Neural progenitor cell (in vitro differentiated cells): ENCODE measurements around the gene ADAMTS4. TPM values are rescaled to one million over a fixed set of nuclear protein-coding genes. Genes with fewer than 3 reads are reported as not detected.

ENCODE experiments used
- DNase-seq: peaks from one replicate; pipeline ENCODE4 v3.0.0-alpha.2; 2016; ENCODE audit warnings: low spot score
- H2AFZ ChIP-seq: fragments of 200-600 bp; sonication (generic); replicated peaks from 2 replicates; pipeline ENCODE4 v1.6.1; 2016; ENCODE audit warnings: antibody characterized with exemption
- H3F3A ChIP-seq: fragments of 200-600 bp; sonication (generic); 2 replicates; pipeline ENCODE4 v1.6.1; 2016; ENCODE audit warnings: antibody characterized with exemption, low read depth
- H3K27ac ChIP-seq: fragments of 200-600 bp; sonication (generic); 2 replicates; pipeline ENCODE4 v1.5.1; 2016; ENCODE audit warnings: mild to moderate bottlenecking
- H3K27me3 ChIP-seq: fragments of 200-600 bp; sonication (generic); 2 replicates; pipeline ENCODE4 v1.6.1; 2016; ENCODE audit warnings: mild to moderate bottlenecking, moderate library complexity
- H3K36me3 ChIP-seq: fragments of 200-600 bp; sonication (generic); 2 replicates; pipeline ENCODE4 v1.5.1; 2016
- H3K4me1 ChIP-seq: fragments of 200-600 bp; sonication (generic); 2 replicates; pipeline ENCODE4 v1.6.1; 2016; ENCODE audit warnings: mixed run types
- H3K4me2 ChIP-seq: fragments of 200-600 bp; sonication (generic); 2 replicates; pipeline ENCODE4 v1.6.1; 2016
- H3K4me3 ChIP-seq: fragments of 200-600 bp; sonication (generic); 2 replicates; pipeline ENCODE4 v1.5.1; 2016
- H3K79me2 ChIP-seq: fragments of 200-600 bp; sonication (generic); 2 replicates; pipeline ENCODE4 v1.6.1; 2016; ENCODE audit warnings: low read depth
- H3K9ac ChIP-seq: fragments of 200-600 bp; sonication (generic); 2 replicates; pipeline ENCODE4 v1.6.1; 2016
- H3K9me3 ChIP-seq: fragments of 200-600 bp; sonication (generic); 2 replicates; pipeline ENCODE4 v1.5.1; 2016; ENCODE audit warnings: low read depth
- H4K20me1 ChIP-seq: fragments of 200-600 bp; sonication (generic); 2 replicates; pipeline ENCODE4 v1.6.1; 2016; ENCODE audit warnings: low read depth
- H3K27ac Mint-ChIP-seq: 3 replicates; pipeline ENCODE4 v1.8.0; 2021; ENCODE audit warnings: mixed read lengths
- H3K27me3 Mint-ChIP-seq: 2 replicates; pipeline ENCODE4 v1.8.0; 2022; ENCODE audit warnings: low read depth, mild to moderate bottlenecking, inconsistent platforms, moderate library complexity, mixed read lengths; ENCODE audit not compliant: insufficient read depth
- H3K36me3 Mint-ChIP-seq: 3 replicates; pipeline ENCODE4 v1.8.0; 2021; ENCODE audit warnings: mixed read lengths
- H3K4me1 Mint-ChIP-seq: 3 replicates; pipeline ENCODE4 v1.8.0; 2021; ENCODE audit warnings: mixed read lengths
- H3K4me3 Mint-ChIP-seq: 3 replicates; pipeline ENCODE4 v1.8.0; 2021; ENCODE audit warnings: mild to moderate bottlenecking, moderate library complexity, mixed read lengths
- H3K9me3 Mint-ChIP-seq: 3 replicates; pipeline ENCODE4 v1.8.0; 2020; ENCODE audit warnings: mixed read lengths
- EZH2 ChIP-seq: fragments of 200-600 bp; sonication (generic); IDR thresholded peaks from 2 replicates; pipeline ENCODE4 v1.6.1; 2017; ENCODE audit warnings: antibody characterized with exemption, mild to moderate bottlenecking, moderate library complexity
- EZH2phosphoT487 ChIP-seq: fragments of 200-600 bp; sonication (generic); IDR thresholded peaks from 2 replicates; pipeline ENCODE4 v1.6.1; 2017; ENCODE audit warnings: antibody characterized with exemption
- total RNA-seq: library from RNA; depleted of rRNA; stranded (reverse); fragments of >200 nt; gene quantifications from 2 replicates; pipeline ENCODE4 v1.2.3, GENCODE V29; 2015; ENCODE audit warnings: low replicate concordance
- TF ChIP-seq, protein P1 (sequence below): fragments of 200-600 bp; sonication (generic); IDR thresholded peaks from 2 replicates; pipeline ENCODE4 v1.5.1; 2017; ENCODE audit warnings: antibody characterized with exemption, mild to moderate bottlenecking

ADAMTS4 gene
- total RNA-seq, 1 donor from 2014 or later: 1.3 TPM

GRCh38 chr1:161161652-161162051, 37.2 kb downstream of the ADAMTS4 start:
- no peaks in the 10 kb centered on the region for H3K9me3 ChIP-seq
- Mint-ChIP-seq H3K36me3 (peaks cover 23% of the 10 kb centered on the region), H3K27me3 (peaks cover 9% of the 10 kb centered on the region), H3K4me3 (peak overlapping the region; percentile 50), H3K9me3 (no peaks in the 10 kb centered on the region), H3K4me1 (peaks cover 40% of the 10 kb centered on the region), H3K27ac (no peak overlapping the region)
- no peak overlapping the region for H3K27ac ChIP-seq
- H3K36me3 ChIP-seq: no peaks in the 10 kb centered on the region
- no peak for TF ChIP-seq EZH2
- TF ChIP-seq EZH2phosphoT487: no peak
- TF ChIP-seq, protein P1, sequence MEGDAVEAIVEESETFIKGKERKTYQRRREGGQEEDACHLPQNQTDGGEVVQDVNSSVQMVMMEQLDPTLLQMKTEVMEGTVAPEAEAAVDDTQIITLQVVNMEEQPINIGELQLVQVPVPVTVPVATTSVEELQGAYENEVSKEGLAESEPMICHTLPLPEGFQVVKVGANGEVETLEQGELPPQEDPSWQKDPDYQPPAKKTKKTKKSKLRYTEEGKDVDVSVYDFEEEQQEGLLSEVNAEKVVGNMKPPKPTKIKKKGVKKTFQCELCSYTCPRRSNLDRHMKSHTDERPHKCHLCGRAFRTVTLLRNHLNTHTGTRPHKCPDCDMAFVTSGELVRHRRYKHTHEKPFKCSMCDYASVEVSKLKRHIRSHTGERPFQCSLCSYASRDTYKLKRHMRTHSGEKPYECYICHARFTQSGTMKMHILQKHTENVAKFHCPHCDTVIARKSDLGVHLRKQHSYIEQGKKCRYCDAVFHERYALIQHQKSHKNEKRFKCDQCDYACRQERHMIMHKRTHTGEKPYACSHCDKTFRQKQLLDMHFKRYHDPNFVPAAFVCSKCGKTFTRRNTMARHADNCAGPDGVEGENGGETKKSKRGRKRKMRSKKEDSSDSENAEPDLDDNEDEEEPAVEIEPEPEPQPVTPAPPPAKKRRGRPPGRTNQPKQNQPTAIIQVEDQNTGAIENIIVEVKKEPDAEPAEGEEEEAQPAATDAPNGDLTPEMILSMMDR: no peak
- DNase-seq: no peak
- H2AFZ ChIP-seq: no peak overlapping the region
- no peak overlapping the region for H3K4me3 ChIP-seq
- H3F3A ChIP-seq: peaks cover 36% of the 10 kb centered on the region
- no peaks in the 10 kb centered on the region for H3K27me3 ChIP-seq
- no peak overlapping the region for H3K9ac ChIP-seq
- H4K20me1 ChIP-seq: no peaks in the 10 kb centered on the region
- H3K79me2 ChIP-seq: peaks cover 11% of the 10 kb centered on the region
- no peak overlapping the region for H3K4me2 ChIP-seq
- peaks cover 6% of the 10 kb centered on the region for H3K4me1 ChIP-seq

DNA sequence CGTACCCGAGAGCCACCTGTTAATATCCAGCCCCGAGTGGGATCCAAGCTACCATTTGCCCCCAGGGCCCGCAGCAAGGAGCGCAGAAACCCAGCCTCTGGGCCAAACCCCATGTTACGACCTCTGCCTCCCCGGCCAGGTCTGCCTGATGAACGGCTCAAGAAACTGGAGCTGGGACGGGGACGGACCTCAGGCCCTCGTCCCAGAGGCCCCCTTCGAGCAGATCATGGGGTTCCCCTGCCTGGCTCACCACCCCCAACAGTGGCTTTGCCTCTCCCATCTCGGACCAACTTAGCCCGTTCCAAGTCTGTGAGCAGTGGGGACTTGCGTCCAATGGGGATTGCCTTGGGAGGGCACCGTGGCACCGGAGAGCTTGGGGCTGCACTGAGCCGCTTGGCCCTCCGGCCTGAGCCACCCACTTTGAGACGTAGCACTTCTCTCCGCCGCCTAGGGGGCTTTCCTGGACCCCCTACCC, 38.1 kb downstream of the ADAMTS4 start:
- Histone ChIP-seq H3K9ac (no peak overlapping the region), H3K36me3 (no peaks in the 10 kb centered on the region), H4K20me1 (no peaks in the 10 kb centered on the region), H3K27me3 (no peaks in the 10 kb centered on the region), H3K79me2 (peaks cover 13% of the 10 kb centered on the region), H3K27ac (no peak overlapping the region), H3F3A (peaks cover 29% of the 10 kb centered on the region), H3K4me2 (peak overlapping the region; percentile 70), H3K4me3 (no peak overlapping the region), H2AFZ (no peak overlapping the region), H3K9me3 (no peaks in the 10 kb centered on the region), H3K4me1 (peaks cover 6% of the 10 kb centered on the region)
- Mint-ChIP-seq H3K27me3 (peaks cover 9% of the 10 kb centered on the region), H3K27ac (peak overlapping the region; percentile 46), H3K4me1 (peaks cover 40% of the 10 kb centered on the region), H3K4me3 (peak overlapping the region; percentile 95), H3K36me3 (peaks cover 23% of the 10 kb centered on the region), H3K9me3 (no peaks in the 10 kb centered on the region)
- DNase-seq: no peak
- TF ChIP-seq, protein P1: no peak
- no peak for TF ChIP-seq EZH2

DNA sequence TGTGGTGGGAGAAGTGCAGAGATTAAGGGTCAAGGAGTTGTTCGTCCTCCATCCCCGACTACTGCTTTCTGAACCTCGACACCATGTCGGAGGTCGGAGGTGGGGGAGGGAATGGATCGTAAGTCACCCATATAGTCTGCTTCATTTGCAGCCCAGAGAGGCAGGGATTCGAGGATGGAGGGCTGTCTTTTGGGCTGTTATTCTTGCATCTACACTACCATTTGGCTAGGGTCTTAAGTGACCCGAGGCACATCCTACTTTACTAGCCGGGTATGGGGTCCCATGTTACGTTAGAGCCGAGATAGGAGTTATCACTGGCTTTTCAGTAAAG, 39.0 kb downstream of the ADAMTS4 start:
- Histone ChIP-seq H3F3A (peaks cover 20% of the 10 kb centered on the region), H3K36me3 (no peaks in the 10 kb centered on the region), H3K4me1 (peaks cover 6% of the 10 kb centered on the region), H3K27me3 (no peaks in the 10 kb centered on the region), H4K20me1 (no peaks in the 10 kb centered on the region), H3K79me2 (peaks cover 22% of the 10 kb centered on the region), H3K4me2 (peak overlapping the region; percentile 70), H2AFZ (peak overlapping the region; percentile 94), H3K27ac (peak overlapping the region; percentile 79), H3K9ac (peak overlapping the region; percentile 77), H3K9me3 (no peaks in the 10 kb centered on the region), H3K4me3 (peak overlapping the region; percentile 82)
- Mint-ChIP-seq H3K4me1 (peaks cover 35% of the 10 kb centered on the region), H3K27me3 (peaks cover 7% of the 10 kb centered on the region), H3K36me3 (peaks cover 23% of the 10 kb centered on the region), H3K27ac (peak overlapping the region; percentile 85), H3K9me3 (no peaks in the 10 kb centered on the region), H3K4me3 (peak overlapping the region; percentile 95)
- no peak for DNase-seq
- TF ChIP-seq EZH2phosphoT487: no peak
- TF ChIP-seq EZH2: no peak
- TF ChIP-seq, protein P1: no peak
